Measurements from ENCODE around the gene DSPP.

- TF ChIP-seq GLIS3 (CRISPR knock-in tag; IDR thresholded peaks at IDR 0.05) (no peak), TOX (CRISPR knock-in tag; IDR thresholded peaks at IDR 0.05; ENCODE audit: borderline replicate concordance) (no peak), ZFP3 (CRISPR knock-in tag; IDR thresholded peaks at IDR 0.05) (no peak), TCF4 (CRISPR knock-in tag; IDR thresholded peaks at IDR 0.05; ENCODE audit: borderline replicate concordance) (no peak), ISL1 (CRISPR knock-in tag; IDR thresholded peaks at IDR 0.05) (no peak), ARNTL (CRISPR knock-in tag; IDR thresholded peaks at IDR 0.05; ENCODE audit: borderline replicate concordance, low read depth) (no peak), PATZ1 (CRISPR knock-in tag; IDR thresholded peaks at IDR 0.05; ENCODE audit: borderline replicate concordance) (no peak), CSDC2 (CRISPR knock-in tag; IDR thresholded peaks at IDR 0.05) (no peak)
These were observed 33.3 kb upstream of the DSPP start for GRCh38 chr4:87574996-87575395.

Measured in SK-N-SH treated with all-trans-retinoic acid at 6 μM for 48 hours (cell line).